GM23338 (cell line): ENCODE results near the gene HOXB5.

Experiments
- CREB1 ChIP-seq: fragments of 250-450 bp; sonication (Bioruptor Pico); IDR thresholded peaks from 2 replicates; pipeline ENCODE4 v1.5.0; 2020; ENCODE audit warnings: low read depth, mild to moderate bottlenecking, moderate library complexity
- CTCF ChIP-seq, 2 experiments: fragments of 200-600 bp in 1 of 2; sonication (generic) in 1 of 2; conservative IDR thresholded peaks; 2 replicates each; pipeline versions ENCODE4 v1.5.1 to v1.6.1; 2016 to 2017; ENCODE audit warnings: antibody characterized with exemption in 2 of 2, low read depth in 2 of 2, mild to moderate bottlenecking in 2 of 2, moderate library complexity in 1 of 2
- ETS1 ChIP-seq: IDR thresholded peaks from 2 replicates; pipeline ENCODE4 v1.6.1; 2016; ENCODE audit warnings: antibody characterized with exemption
- EZH2 ChIP-seq: fragments of 200-600 bp; sonication (generic); IDR thresholded peaks from one replicate; pipeline ENCODE4 v1.8.0; 2017; ENCODE audit warnings: antibody characterized with exemption, mild to moderate bottlenecking, low read depth; ENCODE audit not compliant: unreplicated experiment
- EZH2phosphoT487 ChIP-seq: fragments of 200-600 bp; sonication (generic); IDR thresholded peaks from one replicate; pipeline ENCODE4 v1.8.1; 2018; ENCODE audit warnings: antibody characterized with exemption; ENCODE audit not compliant: unreplicated experiment
- JUNB ChIP-seq: IDR thresholded peaks from one replicate; pipeline ENCODE4 v1.6.1; 2016; ENCODE audit warnings: antibody characterized with exemption; ENCODE audit not compliant: unreplicated experiment
- NANOG ChIP-seq: IDR thresholded peaks from 2 replicates; pipeline ENCODE4 v1.6.1; 2016; ENCODE audit warnings: antibody characterized with exemption, borderline replicate concordance
- POLR2AphosphoS5 ChIP-seq: IDR thresholded peaks from 2 replicates; pipeline ENCODE4 v1.6.1; 2016; ENCODE audit warnings: antibody characterized with exemption, low read depth
- REST ChIP-seq: IDR thresholded peaks from one replicate; pipeline ENCODE4 v1.6.1; 2018; ENCODE audit warnings: antibody characterized with exemption; ENCODE audit not compliant: unreplicated experiment
- ZNF114 ChIP-seq: fragments of 250-450 bp; sonication (Bioruptor Pico); IDR thresholded peaks from 2 replicates; pipeline ENCODE4 v1.5.0; 2020; ENCODE audit warnings: mild to moderate bottlenecking, moderate library complexity

GRCh38 chr17:48556229-48556575 is 37.4 kb downstream of the HOXB5 start:
- TF ChIP-seq CREB1 (no peak), CTCF (conservative IDR thresholded peaks at IDR 0.05; ENCODE audit: low read depth in 2 of 2) (no peak), POLR2AphosphoS5 (no peak), EZH2phosphoT487 (no peak), ZNF114 (CRISPR knock-in tag) (no peak), EZH2 (no peak), REST (no peak), ETS1 (no peak), NANOG (no peak), JUNB (no peak)
